ENCODE data around the gene FBXW12. TPM values are rescaled to one million over a fixed set of nuclear protein-coding genes. Genes with fewer than 3 reads are reported as not detected.
"Not testable (repeated sequence)": the region's sequence is repeated elsewhere in the genome, so short reads cannot be mapped to it uniquely, and the experiment has no call there.

FBXW12 gene
- total and polyA plus RNA-seq, 4 donors: not detected

GRCh38 chr3:48398701-48399386, 26.8 kb downstream of the FBXW12 start:
- H3K36me3 ChIP-seq (ENCODE audit: control insufficient read depth in 4 of 4, insufficient read depth in 3 of 4, low read depth in 1 of 4, low read length in 3 of 4): peaks cover 3 to 12% (median 6%) of the 10 kb centered on the region in 4 donors
- 45% methylated on average over 11 of the region's 11 CpGs for WGBS
- H3K9me3 ChIP-seq (ENCODE audit: control insufficient read depth in 4 of 4, low read length in 3 of 4): no peaks in the 10 kb centered on the region
- TF ChIP-seq TAF1 (conservative IDR thresholded peaks at IDR 0.05) (no peak), HNF4A (conservative IDR thresholded peaks at IDR 0.05) (no peak), ZBTB33 (IDR thresholded peaks at IDR 0.05) (no peak), RXRA (IDR thresholded peaks at IDR 0.05) (no peak)
- H3K4me3 ChIP-seq (ENCODE audit: low read depth in 1 of 3, low read length in 3 of 3): no peak overlapping the region
- no peak overlapping the region for H3K27ac ChIP-seq (ENCODE audit: low read depth in 1 of 2, low read length in 2 of 2)
- peak; percentile 40 for DNase-seq (ENCODE audit: low spot score)
- no peak overlapping the region for H3K9ac ChIP-seq (ENCODE audit: low read depth in 1 of 2, low read length in 2 of 2)
- H3K4me1 ChIP-seq (ENCODE audit: control insufficient read depth in 4 of 4, insufficient read depth in 4 of 4, low read length in 3 of 4): no peaks in the 10 kb centered on the region
- no peaks in the 10 kb centered on the region for H3K27me3 ChIP-seq (ENCODE audit: control insufficient read depth in 4 of 4, insufficient read depth in 4 of 4, low read length in 3 of 4)

GRCh38 chr3:48399387-48400172, 27.6 kb downstream of the FBXW12 start:
- TF ChIP-seq TAF1 (conservative IDR thresholded peaks at IDR 0.05) (no peak), FOXA1 (IDR thresholded peaks at IDR 0.05) (no peak), EGR1 (IDR thresholded peaks at IDR 0.05; ENCODE audit: low read depth in 2 of 2) (no peak), FOXA2 (IDR thresholded peaks at IDR 0.05) (no peak), GABPA (IDR thresholded peaks at IDR 0.05 in 1 of 2, conservative IDR thresholded peaks at IDR 0.05 in 1 of 2) (no peak), RXRA (IDR thresholded peaks at IDR 0.05) (no peak), HNF4G (IDR thresholded peaks at IDR 0.05) (no peak)
- no peak overlapping the region for H3K27ac ChIP-seq (ENCODE audit: low read depth in 1 of 2, low read length in 2 of 2)
- H3K27me3 ChIP-seq (ENCODE audit: control insufficient read depth in 4 of 4, insufficient read depth in 4 of 4, low read length in 3 of 4): no peaks in the 10 kb centered on the region
- H3K4me1 ChIP-seq (ENCODE audit: control insufficient read depth in 4 of 4, insufficient read depth in 4 of 4, low read length in 3 of 4): no peaks in the 10 kb centered on the region
- H3K4me3 ChIP-seq (ENCODE audit: low read depth in 1 of 3, low read length in 3 of 3): no peak overlapping the region
- H3K9me3 ChIP-seq (ENCODE audit: control insufficient read depth in 4 of 4, low read length in 3 of 4): no peaks in the 10 kb centered on the region
- DNase-seq (ENCODE audit: low spot score): peak; percentile 31
- WGBS: 61% methylated on average over 4 of the region's 4 CpGs
- H3K36me3 ChIP-seq (ENCODE audit: control insufficient read depth in 4 of 4, insufficient read depth in 3 of 4, low read depth in 1 of 4, low read length in 3 of 4): peaks cover 4 to 20% (median 11%) of the 10 kb centered on the region in 4 donors
- H3K9ac ChIP-seq (ENCODE audit: low read depth in 1 of 2, low read length in 2 of 2): no peak overlapping the region

GRCh38 chr3:48400824-48401433, 28.9 kb downstream of the FBXW12 start:
- Histone ChIP-seq H3K36me3 (ENCODE audit: control insufficient read depth in 4 of 4, insufficient read depth in 3 of 4, low read depth in 1 of 4, low read length in 3 of 4) (peaks cover 8 to 32% (median 12%) of the 10 kb centered on the region in 4 donors), H3K27ac (ENCODE audit: low read depth in 1 of 2, low read length in 2 of 2) (no peak overlapping the region)

GRCh38 chr3:48401434-48401901, 29.4 kb downstream of the FBXW12 start:
- WGBS: 93% methylated on average over 12 of the region's 12 CpGs
- H3K27ac ChIP-seq (ENCODE audit: low read depth in 1 of 2, low read length in 2 of 2); H3K4me1 ChIP-seq (ENCODE audit: control insufficient read depth in 4 of 4, insufficient read depth in 4 of 4, low read length in 3 of 4); H3K27me3 ChIP-seq (ENCODE audit: control insufficient read depth in 4 of 4, insufficient read depth in 4 of 4, low read length in 3 of 4); DNase-seq (ENCODE audit: low spot score); H3K9me3 ChIP-seq (ENCODE audit: control insufficient read depth in 4 of 4, low read length in 3 of 4); H3K9ac ChIP-seq (ENCODE audit: low read depth in 1 of 2, low read length in 2 of 2); H3K4me3 ChIP-seq (ENCODE audit: low read depth in 1 of 3, low read length in 3 of 3): not testable (repeated sequence)
- H3K36me3 ChIP-seq (ENCODE audit: control insufficient read depth in 4 of 4, insufficient read depth in 3 of 4, low read depth in 1 of 4, low read length in 3 of 4): peaks cover 9 to 38% (median 15%) of the 10 kb centered on the region in 4 donors

More at GRCh38 chr3:48400824-48401433, 28.9 kb downstream of the FBXW12 start:
- TF ChIP-seq CTCF (IDR thresholded peaks at IDR 0.05; ENCODE audit: low read depth, low read length, missing input control) (peak; percentile 86), FOXA2 (IDR thresholded peaks at IDR 0.05) (no peak), EGR1 (IDR thresholded peaks at IDR 0.05; ENCODE audit: low read depth in 2 of 2) (no peak), RAD21 (IDR thresholded peaks at IDR 0.05) (peak; percentile 93 to 97), HNF4G (IDR thresholded peaks at IDR 0.05) (no peak), YY1 (IDR thresholded peaks at IDR 0.05) (no peak)
- H3K27me3 ChIP-seq (ENCODE audit: control insufficient read depth in 4 of 4, insufficient read depth in 4 of 4, low read length in 3 of 4): no peaks in the 10 kb centered on the region
- H3K9ac ChIP-seq (ENCODE audit: low read depth in 1 of 2, low read length in 2 of 2): no peak overlapping the region
- H3K9me3 ChIP-seq (ENCODE audit: control insufficient read depth in 4 of 4, low read length in 3 of 4): no peaks in the 10 kb centered on the region
- no peak overlapping the region for H3K4me3 ChIP-seq (ENCODE audit: low read depth in 1 of 3, low read length in 3 of 3)
- WGBS: 61% methylated on average over 6 of the region's 6 CpGs
- no peaks in the 10 kb centered on the region for H3K4me1 ChIP-seq (ENCODE audit: control insufficient read depth in 4 of 4, insufficient read depth in 4 of 4, low read length in 3 of 4)
- DNase-seq (ENCODE audit: low spot score): peak; percentile 60
